Pancreas (tissue), 10 donors: Measurements from ENCODE around the gene BTN1A1. TPM values are rescaled to one million over a fixed set of nuclear protein-coding genes. Genes with fewer than 3 reads are reported as not detected.

Experiments
- ATAC-seq, 4 donors: fragments of 200-7000 bp; cut with Tn5 transposase; one replicate each; pipeline versions ENCODE4 v1.8.0 to v1.9.1; 2020; ENCODE audit warnings: mild to moderate bottlenecking in 4 of 4, moderate library complexity in 4 of 4
- DNase-seq, 6 donors: peaks; one replicate each; pipeline ENCODE4 v3.0.0-alpha.2; 2020
- FAIRE-seq: peaks from 2 replicates; lab custom pipeline; 2012; peaks lifted over from hg19 to GRCh38; lab: Jason Lieb, UNC
- H3K27ac ChIP-seq, 4 donors: fragments of 200-600 bp; sonication (generic); 1 replicate in 3 of 4; 2 replicates in 1 of 4; pipeline versions ENCODE4 v1.5.0 to v1.8.0; 2020
- H3K27me3 ChIP-seq, 4 donors: fragments of 200-600 bp; one replicate each; pipeline ENCODE4 v1.8.0; 2021
- H3K36me3 ChIP-seq, 3 donors: fragments of 200-600 bp; sonication (generic) in 1 of 3; one replicate each; pipeline versions ENCODE4 v1.5.0 to v1.8.0; 2020 to 2021
- H3K4me1 ChIP-seq, 3 donors: fragments of 200-600 bp; one replicate each; pipeline ENCODE4 v1.8.0; 2021
- H3K4me3 ChIP-seq, 4 donors: fragments of 200-600 bp; sonication (generic) in 2 of 4; one replicate each; pipeline versions ENCODE4 v1.5.0 to v1.8.0; 2020 to 2021
- H3K9me3 ChIP-seq, 4 donors: fragments of 200-600 bp; one replicate each; pipeline ENCODE4 v1.8.0; 2021
- CTCF ChIP-seq, 4 donors: fragments of 200-600 bp; sonication (generic) in 3 of 4; IDR thresholded peaks; one replicate each; pipeline versions ENCODE4 v1.5.0 to v1.8.0; 2021; ENCODE audit warnings: antibody characterized with exemption in 4 of 4
- WGBS, 2 donors: extraction: QIAGEN DNeasy Blood & Tissue Kit; methylation state at CpG; one replicate each; pipeline ENCODE4 v1.1.7; 2013; 5-methylcytosine and 5-hydroxymethylcytosine counted together
- intact Hi-C, 3 donors: fragments of 100-400 bp; cut with DNase I; formaldehyde crosslinking; loops; one replicate each; pipeline versions ENCODE4 v1.11.1 to v1.14.2; 2022
- polyA plus RNA-seq, 2 donors: library from polyadenylated mRNA; stranded (reverse); fragments of 200-250 nt; gene quantifications; one replicate each; pipeline ENCODE4 v1.2.3, GENCODE V29; 2013
- total RNA-seq, 6 donors: library from RNA; stranded (reverse); fragmentation: NEBNext Ultra II Directional in 4 of 6; extraction: Animal tissue kit (Norgen Biotek cat#: 25700) in 4 of 6; gene quantifications; one replicate each; pipeline versions ENCODE4 v1.2.1 to v1.2.4, GENCODE V29; 2021 to 2023
- donor health status: healthy with polysubstance abuse.
- donor health status: DM: no; HTN: no; CAD: no; lungs with moderate emphysema.
- donor health status: DM: no; HTN: no; CAD: no.
- donor health status: control.
- donor health status: control.
- donor health status: Bipolar disorder and iron deficiency.
- donor health status: DM: yes; HTN: yes; CAD: no.
- donor health status: DM: no; HTN: no; CAD: no.
- donor health status: DM: no; HTN: no; CAD: no.
- donor health status: DM: yes; HTN: yes; CAD: no.

BTN1A1 gene
- total and polyA plus RNA-seq, 8 donors: not detected

GRCh38 chr6:26478985-26479278 lies 21.2 kb upstream of the BTN1A1 start:
- Histone ChIP-seq H3K4me3 (no peak overlapping the region), H3K4me1 (peaks cover 0 to 7% (median 0%) of the 10 kb centered on the region in 3 donors), H3K27ac (no peak overlapping the region), H3K36me3 (no peaks in the 10 kb centered on the region), H3K27me3 (no peaks in the 10 kb centered on the region), H3K9me3 (no peaks in the 10 kb centered on the region)
- FAIRE-seq (no peak), DNase-seq (no peak), ATAC-seq (no peak)
- intact Hi-C loops: no loop called here
- 53 to 72% methylated on average over 3 of the region's 3 CpGs for WGBS, 2 donors
- no peak for TF ChIP-seq CTCF (IDR thresholded peaks at IDR 0.05)

GRCh38 chr6:26482338-26482737 lies 17.8 kb upstream of the BTN1A1 start:
- Histone ChIP-seq H3K27me3 (no peaks in the 10 kb centered on the region), H3K36me3 (no peaks in the 10 kb centered on the region), H3K4me1 (no peaks in the 10 kb centered on the region), H3K9me3 (no peaks in the 10 kb centered on the region), H3K27ac (no peak overlapping the region), H3K4me3 (no peak overlapping the region)
- no peak for TF ChIP-seq CTCF (IDR thresholded peaks at IDR 0.05)
- no peak for FAIRE-seq
- intact Hi-C loops: no loop called here
- ATAC-seq: no peak
- DNase-seq: no peak
- 76 to 95% methylated on average over 4 of the region's 4 CpGs for WGBS, 2 donors

- Histone ChIP-seq H3K4me3 (no peak overlapping the region), H3K4me1 (no peaks in the 10 kb centered on the region), H3K36me3 (no peaks in the 10 kb centered on the region), H3K9me3 (no peaks in the 10 kb centered on the region), H3K27ac (no peak overlapping the region), H3K27me3 (no peaks in the 10 kb centered on the region)
- no peak for ATAC-seq
- WGBS, 2 donors: 72 to 86% methylated on average over 3 of the region's 3 CpGs
- no peak for TF ChIP-seq CTCF (IDR thresholded peaks at IDR 0.05)
- FAIRE-seq: no peak
- intact Hi-C loops: no loop called here
- no peak for DNase-seq
Observed at GRCh38 chr6:26483727-26484126, 16.4 kb upstream of the BTN1A1 start.

GRCh38 chr6:26484161-26484560 lies 15.9 kb upstream of the BTN1A1 start:
- no peak for DNase-seq
- WGBS, 2 donors: 56 to 65% methylated on average over 2 of the region's 2 CpGs
- no peaks in the 10 kb centered on the region for H3K36me3 ChIP-seq
- FAIRE-seq: no peak
- no peaks in the 10 kb centered on the region for H3K9me3 ChIP-seq
- H3K4me3 ChIP-seq: no peak overlapping the region
- no peak overlapping the region for H3K27ac ChIP-seq
- no peak for ATAC-seq
- no peaks in the 10 kb centered on the region for H3K27me3 ChIP-seq
- H3K4me1 ChIP-seq: no peaks in the 10 kb centered on the region
- TF ChIP-seq CTCF (IDR thresholded peaks at IDR 0.05): no peak
- intact Hi-C loops: no loop called here

GRCh38 chr6:26485112-26485780 lies 14.9 kb upstream of the BTN1A1 start:
- FAIRE-seq: no peak
- 67 to 76% methylated on average over 6 of the region's 6 CpGs for WGBS, 2 donors
- no peaks in the 10 kb centered on the region for H3K27me3 ChIP-seq

More at GRCh38 chr6:26485112-26485780, 14.9 kb upstream of the BTN1A1 start:
- no peaks in the 10 kb centered on the region for H3K9me3 ChIP-seq
- TF ChIP-seq CTCF (IDR thresholded peaks at IDR 0.05): no peak
- no peaks in the 10 kb centered on the region for H3K36me3 ChIP-seq
- no peak overlapping the region for H3K4me3 ChIP-seq
- ATAC-seq (no peak), DNase-seq (no peak)
- H3K4me1 ChIP-seq: no peaks in the 10 kb centered on the region
- no peak overlapping the region for H3K27ac ChIP-seq
- intact Hi-C loops: no loop called here
